Kidney epithelial cell (primary cell): Measurements from ENCODE around the gene ASIC3. TPM values are rescaled to one million over a fixed set of nuclear protein-coding genes. Genes with fewer than 3 reads are reported as not detected.
A peak's percentile ranks its signal among the peaks of the same experiment; 100 is the strongest.
"Not testable (repeated sequence)": the region's sequence is repeated elsewhere in the genome, so short reads cannot be mapped to it uniquely, and the experiment has no call there.

Experiments
- DNase-seq: peaks from one replicate; pipeline ENCODE4 v3.0.0-alpha.2; 2010; ENCODE audit warnings: low read depth
- H3K27me3 ChIP-seq: 2 replicates; pipeline ENCODE4 v1.6.0; 2011; ENCODE audit warnings: low read length; ENCODE audit not compliant: control insufficient read depth, insufficient read depth
- H3K36me3 ChIP-seq: 2 replicates; pipeline ENCODE4 v1.5.1; 2011; ENCODE audit warnings: low read length; ENCODE audit not compliant: control insufficient read depth, insufficient read depth
- H3K4me3 ChIP-seq: 2 replicates; pipeline ENCODE4 v1.5.1; 2011; ENCODE audit warnings: low read depth, mild to moderate bottlenecking, control low read depth, low read length
- CTCF ChIP-seq: IDR thresholded peaks from 2 replicates; pipeline ENCODE4 v1.5.1; 2011; ENCODE audit warnings: mild to moderate bottlenecking, moderate library complexity, low read length, control low read depth, inconsistent platforms; ENCODE audit not compliant: insufficient read depth, poor library complexity, severe bottlenecking
- total RNA-seq: library from RNA; depleted of rRNA; stranded (reverse); fragments of >200 nt; gene quantifications from 2 replicates; pipeline ENCODE4 v1.2.3, GENCODE V29; 2015

ASIC3 gene
- total RNA-seq, 1 donor from 2014 or later = 0.04 TPM

GRCh38 chr7:151008511-151009323 is 39.6 kb upstream of the ASIC3 start:
- H3K4me3 ChIP-seq = no peak overlapping the region
- H3K27me3 ChIP-seq = peaks cover 32% of the 10 kb centered on the region
- no peaks in the 10 kb centered on the region for H3K36me3 ChIP-seq
- peak; percentile 85 for TF ChIP-seq CTCF
- DNase-seq = no peak

GRCh38 chr7:151009327-151010036 is 38.8 kb upstream of the ASIC3 start:
- no peak for DNase-seq
- H3K36me3 ChIP-seq = no peaks in the 10 kb centered on the region
- H3K27me3 ChIP-seq = peaks cover 36% of the 10 kb centered on the region
- no peak overlapping the region for H3K4me3 ChIP-seq
- TF ChIP-seq CTCF = peak; percentile 12

- Histone ChIP-seq H3K4me3 (no peak overlapping the region), H3K27me3 (peaks cover 37% of the 10 kb centered on the region), H3K36me3 (no peaks in the 10 kb centered on the region)
- DNase-seq = no peak
- TF ChIP-seq CTCF = no peak
Observed at GRCh38 chr7:151010037-151010306, 38.4 kb upstream of the ASIC3 start.

- no peak overlapping the region for H3K4me3 ChIP-seq
- TF ChIP-seq CTCF = no peak
Observed at GRCh38 chr7:151010307-151011096, 37.8 kb upstream of the ASIC3 start.

GRCh38 chr7:151011097-151011409 is 37.3 kb upstream of the ASIC3 start:
- TF ChIP-seq CTCF = no peak
- H3K36me3 ChIP-seq = no peaks in the 10 kb centered on the region

More at GRCh38 chr7:151010307-151011096, 37.8 kb upstream of the ASIC3 start:
- Histone ChIP-seq H3K27me3 (peaks cover 36% of the 10 kb centered on the region), H3K36me3 (no peaks in the 10 kb centered on the region)
- DNase-seq = no peak

GRCh38 chr7:151011616-151012015 is 36.7 kb upstream of the ASIC3 start:
- H3K4me3 ChIP-seq, DNase-seq, H3K36me3 ChIP-seq: not testable (repeated sequence)
- H3K27me3 ChIP-seq = peaks cover 41% of the 10 kb centered on the region

More at GRCh38 chr7:151011097-151011409, 37.3 kb upstream of the ASIC3 start:
- DNase-seq = no peak
- no peak overlapping the region for H3K4me3 ChIP-seq
- H3K27me3 ChIP-seq = peaks cover 38% of the 10 kb centered on the region
